Measurements from ENCODE around the gene CYSLTR2.

The CYSLTR2 gene

DNA sequence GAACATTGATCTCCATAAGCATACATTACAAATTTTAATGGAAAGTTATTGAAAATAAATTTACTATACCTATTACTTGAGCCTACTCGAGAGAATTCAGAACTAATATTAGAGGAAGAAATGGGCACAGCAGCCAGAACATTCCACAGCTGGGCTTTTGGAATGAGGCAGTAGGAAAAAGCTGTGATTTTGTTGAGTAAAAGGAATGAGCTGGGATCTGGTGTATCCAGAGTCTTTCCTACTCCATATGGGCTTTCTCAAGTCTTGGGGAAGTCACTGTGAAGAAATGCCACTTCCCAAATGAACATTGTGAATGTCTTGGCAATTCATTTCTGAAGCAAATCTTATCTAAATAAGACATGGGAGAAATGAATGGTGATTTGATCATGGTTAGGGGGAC lies 93.1 kb downstream of the CYSLTR2 start:
- DNase-seq, result no peak

GRCh38 chr13:48748681-48749080 lies 95.0 kb downstream of the CYSLTR2 start:
- no peak for DNase-seq

DNA sequence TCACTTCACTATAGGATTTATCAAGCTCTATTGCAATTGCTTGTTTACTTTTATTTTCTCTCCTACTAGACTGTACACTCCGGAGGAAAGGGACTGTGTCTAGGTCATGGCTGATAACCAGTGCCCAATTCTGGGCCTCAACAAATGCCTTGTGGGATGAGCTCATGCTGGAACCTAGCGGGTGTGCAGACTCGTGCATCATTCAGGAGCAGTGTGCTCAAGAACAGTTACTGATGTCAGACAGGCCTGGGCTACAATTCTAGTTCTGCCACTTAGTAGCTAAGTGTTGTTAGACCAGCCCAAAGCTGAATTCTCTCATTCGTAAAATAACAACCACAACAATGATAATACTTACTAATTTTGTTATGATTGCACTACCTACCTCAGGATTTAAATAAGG lies 95.4 kb downstream of the CYSLTR2 start:
- DNase-seq, result no peak

- peak; percentile 85 to 89 for DNase-seq
Measured at GRCh38 chr13:48749699-48750473, 96.2 kb downstream of the CYSLTR2 start.

DNA sequence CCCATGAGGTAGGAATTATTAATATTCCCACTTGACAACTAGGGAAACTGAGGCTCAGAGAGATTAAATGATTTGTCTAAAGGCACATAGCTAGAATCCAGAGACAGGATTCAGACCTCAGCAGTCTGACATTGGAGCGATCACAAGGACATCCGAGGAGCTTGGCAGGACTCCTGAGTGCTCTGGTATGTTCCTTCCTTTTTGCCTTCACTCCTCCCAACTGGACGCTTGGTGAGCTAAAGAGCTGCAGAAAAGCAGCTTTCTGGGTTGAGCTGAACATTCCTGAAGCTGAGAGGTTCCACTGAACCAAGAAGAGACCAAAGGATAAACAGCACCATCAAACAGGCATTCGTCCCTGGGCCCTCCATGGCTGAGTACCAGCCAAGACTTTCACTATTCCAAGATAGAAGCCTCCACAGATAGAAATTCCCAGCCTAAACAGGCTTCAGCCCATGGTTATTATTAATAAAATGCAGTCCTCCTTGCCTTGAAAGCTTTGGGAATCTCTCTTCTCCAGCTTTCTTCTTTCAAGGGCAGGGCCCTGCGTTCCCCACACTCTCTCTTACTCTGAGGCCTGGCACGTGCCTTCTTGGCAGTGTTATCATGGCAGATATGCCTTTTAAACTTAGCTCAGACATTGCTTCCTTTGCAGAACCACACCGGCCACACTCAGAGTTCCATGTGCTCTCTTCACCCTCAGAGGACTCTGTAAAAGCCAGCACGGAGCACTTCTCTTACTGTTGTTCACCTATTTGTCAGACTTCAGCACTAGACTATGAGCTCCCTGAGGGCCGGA lies 97.1 kb downstream of the CYSLTR2 start:
- no peak for DNase-seq

DNA sequence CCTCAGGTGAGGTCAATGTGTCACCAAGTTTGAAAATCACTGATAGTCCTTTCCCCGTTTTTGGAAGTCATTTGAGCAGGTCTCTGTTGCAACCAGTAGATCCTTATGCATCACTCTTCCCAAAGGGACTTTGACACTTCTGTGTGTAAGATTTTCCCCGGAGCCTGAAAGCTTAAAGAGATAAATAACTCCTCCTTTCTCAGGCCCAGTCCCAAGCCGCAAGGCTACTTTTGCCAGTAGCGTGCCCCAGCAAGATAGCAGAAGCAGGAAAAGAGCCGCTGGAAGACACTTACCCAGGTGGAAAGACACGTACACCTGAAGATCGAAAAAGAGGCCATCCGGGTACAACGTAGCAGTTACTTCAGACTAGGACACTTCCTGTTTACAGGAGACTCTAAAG lies 106.9 kb downstream of the CYSLTR2 start:
- no peak for DNase-seq
